Subcutaneous adipose tissue (tissue), 4 donors: Measurements from ENCODE around the gene MCOLN2. TPM values are rescaled to one million over a fixed set of nuclear protein-coding genes. Genes with fewer than 3 reads are reported as not detected.

Experiments used
- CTCF ChIP-seq: fragments of 450-650 bp; IDR thresholded peaks from one replicate; pipeline ENCODE4 v1.5.1; 2016; ENCODE audit warnings: low read depth, mild to moderate bottlenecking, control low read depth, antibody characterized with exemption, moderate library complexity
- total RNA-seq, 4 donors: library from RNA; depleted of rRNA; stranded (reverse); fragments of >200 nt; gene quantifications; one replicate each; pipeline ENCODE4 v1.1.0, GENCODE V29; 2016

Gene MCOLN2
- total RNA-seq, 4 donors from 2014 or later = 0.38 to 6.6 (median 1.4) TPM; not detected in 1

GRCh38 chr1:84975035-84975434 lies 21.9 kb downstream of the MCOLN2 start:
- no peak for TF ChIP-seq CTCF

GRCh38 chr1:84973498-84974334 lies 23.2 kb downstream of the MCOLN2 start:
- no peak for TF ChIP-seq CTCF

GRCh38 chr1:84972377-84972987 lies 24.4 kb downstream of the MCOLN2 start:
- TF ChIP-seq CTCF = no peak

GRCh38 chr1:84971957-84972356 lies 25.0 kb downstream of the MCOLN2 start:
- TF ChIP-seq CTCF = no peak

- TF ChIP-seq CTCF = no peak
These were observed 27.2 kb downstream of the MCOLN2 start for GRCh38 chr1:84969489-84970250.

- TF ChIP-seq CTCF = no peak
These were observed 28.0 kb downstream of the MCOLN2 start for GRCh38 chr1:84968865-84969264.

GRCh38 chr1:84968101-84968500 lies 28.8 kb downstream of the MCOLN2 start:
- no peak for TF ChIP-seq CTCF
